ENCODE data around the gene PCDHB13. TPM values are rescaled to one million over a fixed set of nuclear protein-coding genes. Genes with fewer than 3 reads are reported as not detected.
"Not testable (repeated sequence)": the region's sequence is repeated elsewhere in the genome, so short reads cannot be mapped to it uniquely, and the experiment has no call there.

The PCDHB13 gene
- total RNA-seq, 1 experiment from 2014 or later, result 2.2 TPM

GRCh38 chr5:141201646-141202045 lies 12.1 kb upstream of the PCDHB13 start:
- H3K36me3 Mint-ChIP-seq, result peaks cover 12% of the 10 kb centered on the region
- CTCF ChIA-PET, result interaction anchor here (0.8 to 3.8 kb wide), 5 partner anchors 19 to 52 kb away, joined by 3 to 12 read pairs (median 4); partner anchors contain the start of genes PCDHB14, PCDHB15, PCDHB16 and PCDHB6
- POLR2A ChIA-PET, result not testable (repeated sequence)

GRCh38 chr5:141208478-141208877 lies 5.2 kb upstream of the PCDHB13 start, which contains the start of gene PCDHB12:
Gene PCDHB12 (plus strand): TSS chr5:141208719. CDS start chr5:141208908, 189 bp downstream.
- no peak within 1 kb of the TSS for H3K27ac Mint-ChIP-seq

More at GRCh38 chr5:141201646-141202045, 12.1 kb upstream of the PCDHB13 start:
- ATAC-seq; H3K4me1 Mint-ChIP-seq; H3K27ac Mint-ChIP-seq; H3K27me3 Mint-ChIP-seq (ENCODE audit: low read depth); DNase-seq (ENCODE audit: low spot score); H3K4me3 Mint-ChIP-seq: not testable (repeated sequence)
- H3K9me3 Mint-ChIP-seq, result peaks cover 15% of the 10 kb centered on the region

GRCh38 chr5:141210281-141210680 lies 3.4 kb upstream of the PCDHB13 start:
- not testable (repeated sequence) for H3K27ac Mint-ChIP-seq

More at GRCh38 chr5:141208478-141208877, 5.2 kb upstream of the PCDHB13 start, which contains the start of gene PCDHB12:
- Mint-ChIP-seq H3K4me1 (peaks cover 4% of the 10 kb centered on the region), H3K9me3 (peaks cover 7% of the 10 kb centered on the region; the same call in 1 of the 2 replicates), H3K27me3 (ENCODE audit: low read depth) (peaks cover 3% of the 10 kb centered on the region), H3K4me3 (peak within 1 kb of the TSS; percentile 72), H3K36me3 (peaks cover 7% of the 10 kb centered on the region)
- TF ChIP-seq ZNF121 (CRISPR knock-in tag; IDR thresholded peaks at IDR 0.05) (no peak), JUN (CRISPR knock-in tag; IDR thresholded peaks at IDR 0.05) (no peak), ATF3 (CRISPR knock-in tag; conservative IDR thresholded peaks at IDR 0.05) (no peak), TEAD1 (CRISPR knock-in tag; IDR thresholded peaks at IDR 0.05) (no peak), CTCF (IDR thresholded peaks at IDR 0.05) (0 out of 2 replicates have a peak, but pooled peaks have one; percentile 27)
- CTCF ChIA-PET, result interaction anchor here (0.7 to 2.6 kb wide), 27 partner anchors 9 to 384 kb away, joined by 3 to 18 read pairs (median 5); partner anchors contain the start of genes PCDHB10, PCDHB11, PCDHB14 and PCDHB15
- POLR2A ChIA-PET, result interaction anchor here (0.6 kb wide), 1 partner anchor 274 kb away, joined by 4 read pairs; no protein-coding TSS in a partner anchor
- peak; percentile 54 for DNase-seq (ENCODE audit: low spot score)
- peak; percentile 73 for ATAC-seq

GRCh38 chr5:141210849-141211248 lies 2.9 kb upstream of the PCDHB13 start:
- CTCF ChIA-PET; H3K4me3 Mint-ChIP-seq; POLR2A ChIA-PET; DNase-seq (ENCODE audit: low spot score); H3K4me1 Mint-ChIP-seq; H3K27me3 Mint-ChIP-seq (ENCODE audit: low read depth); ATAC-seq; H3K27ac Mint-ChIP-seq: not testable (repeated sequence)
- Mint-ChIP-seq H3K9me3 (peaks cover 18% of the 10 kb centered on the region), H3K36me3 (peaks cover 18% of the 10 kb centered on the region)

More at GRCh38 chr5:141210281-141210680, 3.4 kb upstream of the PCDHB13 start:
- CTCF ChIA-PET; POLR2A ChIA-PET; H3K27me3 Mint-ChIP-seq (ENCODE audit: low read depth); ATAC-seq; H3K4me3 Mint-ChIP-seq; DNase-seq (ENCODE audit: low spot score); H3K4me1 Mint-ChIP-seq: not testable (repeated sequence)
- H3K36me3 Mint-ChIP-seq, result peaks cover 16% of the 10 kb centered on the region
- peaks cover 16% of the 10 kb centered on the region for H3K9me3 Mint-ChIP-seq

- H3K27ac Mint-ChIP-seq, POLR2A ChIA-PET, ATAC-seq: not testable (repeated sequence)
Measured at GRCh38 chr5:141214583-141214982, 864 bp downstream of the PCDHB13 start.

GRCh38 chr5:141215504-141215903 lies 1.8 kb downstream of the PCDHB13 start:
- H3K4me1 Mint-ChIP-seq; ATAC-seq; H3K27me3 Mint-ChIP-seq (ENCODE audit: low read depth); POLR2A ChIA-PET; DNase-seq (ENCODE audit: low spot score); H3K4me3 Mint-ChIP-seq; H3K27ac Mint-ChIP-seq: not testable (repeated sequence)
- CTCF ChIA-PET, result interaction anchor here (2.4 kb wide), 1 partner anchor 80 kb away, joined by 9 read pairs; the partner anchor contains the start of gene PCDHB5
- Mint-ChIP-seq H3K36me3 (peaks cover 22% of the 10 kb centered on the region), H3K9me3 (peaks cover 19% of the 10 kb centered on the region)

More at GRCh38 chr5:141214583-141214982, 864 bp downstream of the PCDHB13 start:
- H3K9me3 Mint-ChIP-seq, result peaks cover 25% of the 10 kb centered on the region
- CTCF ChIA-PET, result interaction anchor here (0.9 to 2.4 kb wide), 13 partner anchors 9 to 343 kb away, joined by 3 to 20 read pairs (median 7); partner anchors contain the start of genes PCDHB14, PCDHB15, PCDHB16 and PCDHB2
- DNase-seq (ENCODE audit: low spot score); H3K4me1 Mint-ChIP-seq; H3K27me3 Mint-ChIP-seq (ENCODE audit: low read depth): not testable (repeated sequence)
- H3K4me3 Mint-ChIP-seq, result peak overlapping the region; percentile 19; the same call in 1 of the 2 replicates
- peaks cover 25% of the 10 kb centered on the region for H3K36me3 Mint-ChIP-seq

GRCh38 chr5:141216035-141216434 lies 2.3 kb downstream of the PCDHB13 start:
- ATAC-seq; CTCF ChIA-PET; H3K4me1 Mint-ChIP-seq; POLR2A ChIA-PET; H3K27ac Mint-ChIP-seq; H3K27me3 Mint-ChIP-seq (ENCODE audit: low read depth); H3K4me3 Mint-ChIP-seq; DNase-seq (ENCODE audit: low spot score): not testable (repeated sequence)
- Mint-ChIP-seq H3K9me3 (peaks cover 19% of the 10 kb centered on the region), H3K36me3 (peaks cover 20% of the 10 kb centered on the region)
